DMS 273 (cell line): Measurements from ENCODE around the gene KCNJ14.
A peak's percentile ranks its signal among the peaks of the same experiment; 100 is the strongest.

ENCODE experiments used
- DNase-seq: peaks from one replicate; lab custom pipeline; 2025; ENCODE audit not compliant: unreplicated experiment; lab: John Stamatoyannopoulos, UW

The KCNJ14 gene

DNA sequence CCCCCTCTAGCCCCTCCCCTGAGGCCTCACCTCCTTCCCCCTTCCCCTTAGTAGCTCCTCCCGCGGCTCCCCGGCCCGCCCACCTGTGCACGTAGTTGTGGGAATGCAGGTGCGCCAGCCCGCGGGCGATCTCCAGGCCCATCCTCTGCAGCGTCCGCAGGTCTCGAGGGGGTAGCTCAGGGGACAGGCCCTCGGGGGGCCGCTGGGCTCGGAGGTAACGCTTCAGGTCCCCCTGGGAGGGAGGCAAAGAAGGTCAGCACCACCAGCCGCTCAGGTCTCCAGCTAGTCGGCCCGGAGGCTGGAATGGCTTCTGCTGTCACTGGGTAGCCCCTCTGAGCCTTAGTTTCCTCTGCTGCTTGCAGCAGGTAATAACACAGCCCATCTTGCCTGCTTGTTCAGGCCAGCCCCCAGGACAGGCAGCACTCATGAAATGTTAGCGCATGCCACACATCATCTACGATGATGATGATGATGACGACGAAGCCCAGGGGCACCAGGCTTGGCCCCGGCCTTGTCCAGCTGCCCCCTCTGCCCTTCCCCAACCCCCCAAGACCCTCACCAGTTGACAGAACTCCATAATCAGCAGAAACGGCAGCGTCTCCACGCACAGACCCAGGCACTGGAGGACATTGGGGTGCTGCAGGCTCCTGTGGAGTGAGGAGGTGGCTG, 47.1 kb downstream of the KCNJ14 start:
- no peak for DNase-seq

GRCh38 chr19:48506138-48506733, 50.9 kb downstream of the KCNJ14 start:
- DNase-seq = peak; percentile 68

- DNase-seq = no peak
Observed at GRCh38 chr19:48507911-48508439, 52.6 kb downstream of the KCNJ14 start.

GRCh38 chr19:48508729-48509411, 53.5 kb downstream of the KCNJ14 start:
- no peak for DNase-seq

DNA sequence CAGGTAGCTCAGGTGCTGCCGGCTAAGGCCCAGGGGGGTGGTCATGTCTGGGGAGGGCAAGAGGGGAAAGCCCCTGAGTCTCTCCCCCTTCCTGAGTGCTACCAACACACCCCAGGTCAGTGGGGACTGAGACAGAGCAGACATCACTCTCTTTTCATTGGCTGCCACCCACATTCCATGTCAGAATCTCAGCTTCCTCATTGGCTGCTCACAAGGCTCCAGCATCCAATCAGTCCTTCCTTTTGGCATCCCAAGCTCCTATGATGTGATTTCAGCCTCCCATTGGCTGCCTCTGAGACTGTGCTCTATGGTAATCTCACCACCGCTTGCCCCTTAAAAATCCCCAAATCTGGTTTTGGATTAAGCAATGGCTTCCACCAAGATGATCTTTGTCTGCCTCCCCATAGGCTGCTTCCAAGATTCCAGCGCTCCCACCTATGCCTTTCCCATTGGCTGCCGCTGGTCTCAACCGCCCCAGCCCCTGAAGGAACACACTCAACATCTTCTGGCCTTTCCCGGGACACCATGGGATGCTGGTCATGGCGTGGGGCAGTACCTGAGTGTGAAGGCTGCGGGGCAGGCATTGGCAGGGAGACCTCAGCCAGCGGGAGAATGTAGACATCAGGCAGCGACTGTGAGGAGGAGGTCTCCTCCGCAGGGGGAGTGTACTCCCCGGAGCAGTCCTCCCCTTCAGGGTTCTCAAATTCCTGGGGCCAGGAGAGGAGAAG, 54.3 kb downstream of the KCNJ14 start:
- DNase-seq = no peak

DNA sequence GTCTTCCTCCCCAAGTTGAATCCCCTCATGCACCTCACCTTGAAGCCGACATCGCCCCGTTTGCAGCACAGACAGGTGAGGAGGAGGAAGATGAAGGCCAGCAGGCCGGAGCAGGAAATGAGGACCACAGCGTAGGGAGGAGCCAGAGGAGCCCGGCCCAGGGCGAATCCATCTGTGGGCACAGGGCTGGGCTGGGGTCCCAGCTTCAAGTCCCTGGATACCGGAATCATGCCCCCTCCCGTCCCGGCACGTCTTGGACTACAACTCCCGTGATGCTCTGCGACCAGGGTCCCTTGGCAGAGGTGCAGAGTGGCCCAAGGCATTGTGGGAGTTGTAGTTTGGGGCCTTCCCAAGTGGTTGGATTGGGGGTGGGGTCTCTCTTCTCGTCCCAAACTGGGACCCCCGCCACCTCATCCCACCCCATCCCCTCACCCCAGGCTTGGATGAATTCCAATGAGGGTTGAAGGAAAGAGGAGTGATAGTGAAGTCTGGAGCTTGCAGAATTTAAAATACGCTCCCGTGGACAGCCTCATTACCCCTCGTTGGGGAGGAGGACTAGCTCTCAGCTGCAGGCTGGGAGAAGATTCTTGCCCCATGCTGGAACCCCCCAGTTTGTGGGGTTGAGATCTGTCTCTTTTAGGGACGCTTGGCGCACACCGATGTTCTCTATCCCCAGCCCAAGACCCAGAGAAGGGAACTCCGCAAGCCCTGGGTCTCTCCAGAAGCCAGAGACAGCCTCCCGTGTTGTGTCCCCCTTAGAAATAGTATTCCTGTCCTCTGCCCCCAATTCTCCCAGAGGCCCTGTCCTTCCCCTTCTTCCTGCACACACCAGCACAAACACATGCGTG, 55.3 kb downstream of the KCNJ14 start:
- DNase-seq = peak; percentile 88

DNA sequence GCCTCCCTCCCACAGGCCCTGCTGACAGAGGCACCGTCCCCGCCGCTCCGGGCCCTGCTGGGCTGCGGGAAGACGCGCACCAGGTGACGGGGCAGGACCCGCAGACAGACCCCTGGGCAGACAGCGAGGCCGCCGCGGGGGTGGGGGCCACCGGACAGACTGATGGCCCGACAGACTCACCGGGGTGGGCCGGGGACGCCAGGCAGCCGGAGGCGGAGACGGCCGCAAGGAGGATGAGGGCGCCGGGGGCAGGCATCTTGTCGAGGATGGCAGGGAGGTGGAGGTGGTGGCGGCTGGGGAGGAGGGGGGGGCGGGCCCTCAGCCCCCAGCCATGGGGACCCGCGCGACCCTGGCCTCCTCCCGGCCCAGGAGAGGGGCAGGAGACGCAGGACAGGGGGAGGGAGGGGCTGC, 56.0 kb downstream of the KCNJ14 start:
- no peak for DNase-seq

DNA sequence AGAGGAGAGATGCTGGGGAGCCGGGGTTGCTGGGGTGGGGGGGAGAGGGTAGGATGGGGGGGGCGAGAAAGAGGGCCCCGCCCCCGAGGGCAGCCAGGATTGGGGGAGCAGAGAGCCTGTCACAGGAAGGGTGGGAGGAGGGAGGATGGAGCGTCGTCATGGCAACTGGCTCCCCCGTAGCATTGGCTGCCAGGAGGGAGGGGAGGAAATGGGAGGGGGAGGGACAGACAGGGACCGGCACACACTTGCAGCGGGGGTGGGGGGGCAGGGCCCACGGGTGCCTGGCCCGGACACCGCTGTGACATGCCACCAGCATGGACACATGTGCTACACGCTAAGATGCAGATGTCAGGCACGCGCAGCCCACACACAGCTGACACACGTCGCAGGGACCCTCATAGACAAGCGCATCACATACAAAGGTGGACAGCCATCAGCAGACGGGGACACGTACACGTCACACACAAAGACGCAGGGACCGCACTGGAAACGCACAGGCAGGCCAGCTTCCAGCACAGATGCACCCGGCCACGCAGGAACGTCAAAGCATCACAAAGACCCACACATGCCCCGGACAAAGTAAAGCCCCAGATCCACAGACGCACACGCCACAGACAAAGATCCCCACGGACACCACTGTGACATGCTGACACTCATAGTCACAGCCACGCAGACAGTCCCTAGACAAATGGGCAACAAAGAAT, 56.6 kb downstream of the KCNJ14 start, which contains the start of gene LMTK3:
Gene LMTK3, minus strand, starts transcription at position 36 of the 704 bp plus-strand sequence. CDS start 259 bp downstream, outside the sequence.
- peak; percentile 90 for DNase-seq

DNA sequence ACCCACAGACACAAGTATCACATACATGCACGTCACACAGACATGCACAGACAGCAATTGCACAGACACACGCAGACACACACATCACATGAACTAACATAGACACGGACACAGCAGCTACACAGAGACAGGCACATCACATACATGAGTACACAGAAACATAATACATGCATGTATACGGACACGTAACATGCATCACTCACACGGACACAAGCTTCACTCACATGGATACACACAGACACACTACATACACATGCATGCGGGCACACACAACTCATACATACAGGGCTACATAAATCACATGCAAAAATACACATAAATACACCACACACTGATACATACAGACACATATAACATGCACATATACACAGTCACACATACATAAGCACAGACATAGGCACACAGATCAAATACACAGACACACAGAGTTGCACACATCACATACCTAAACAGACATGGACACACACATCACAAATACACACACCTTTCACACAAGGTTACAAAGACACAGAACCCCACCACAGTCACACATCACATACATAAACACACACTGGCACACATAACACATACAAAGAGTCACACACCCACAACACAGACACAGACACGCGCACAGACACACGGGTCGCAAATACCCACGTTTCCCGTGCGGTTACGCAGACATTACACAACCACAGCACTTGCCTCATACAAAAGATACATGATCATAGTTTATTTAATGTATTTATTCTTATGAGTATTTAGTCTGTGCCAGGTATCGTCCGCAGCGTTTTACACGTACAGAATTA, 57.3 kb downstream of the KCNJ14 start:
- DNase-seq = no peak

GRCh38 chr19:48513289-48514122, 58.1 kb downstream of the KCNJ14 start:
- DNase-seq = peak; percentile 91

DNA sequence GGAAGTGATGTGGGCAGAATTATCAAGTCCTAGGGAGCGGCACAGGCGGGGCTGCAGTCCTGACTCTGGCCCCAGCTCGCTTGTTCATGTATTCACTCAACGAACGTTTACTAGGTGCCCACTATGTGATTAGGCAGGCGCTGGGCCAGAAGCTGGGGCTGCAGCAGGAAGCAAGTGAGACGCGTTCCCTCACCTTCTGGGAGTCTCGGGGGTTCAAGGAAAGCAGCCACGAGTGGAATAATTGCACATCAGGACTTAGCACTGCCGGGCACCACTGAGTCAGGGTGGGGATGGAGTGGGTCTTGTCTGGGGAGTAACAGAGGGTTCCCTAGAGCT, 58.7 kb downstream of the KCNJ14 start:
- no peak for DNase-seq

GRCh38 chr19:48516536-48516935, 61.2 kb downstream of the KCNJ14 start:
- DNase-seq = no peak
